Activated naive CD8-positive, alpha-beta T cell treated with anti-CD3 and anti-CD28 coated beads for 36 hours (primary cell): ENCODE measurements around the gene DTX3. TPM values are rescaled to one million over a fixed set of nuclear protein-coding genes. Genes with fewer than 3 reads are reported as not detected.
"Not testable (repeated sequence)": the region's sequence is repeated elsewhere in the genome, so short reads cannot be mapped to it uniquely, and the experiment has no call there.

Experiments
- DNase-seq: peaks from one replicate; pipeline ENCODE4 v3.0.0; 2021
- H3K27ac Mint-ChIP-seq: one replicate; pipeline ENCODE4 v1.8.0; 2022; ENCODE audit warnings: mild to moderate bottlenecking, moderate library complexity, mixed read lengths
- H3K27me3 Mint-ChIP-seq: one replicate; pipeline ENCODE4 v1.8.0; 2022; ENCODE audit warnings: mild to moderate bottlenecking, mixed read lengths
- H3K36me3 Mint-ChIP-seq: one replicate; pipeline ENCODE4 v1.8.0; 2021; ENCODE audit warnings: mild to moderate bottlenecking, mixed read lengths
- H3K4me1 Mint-ChIP-seq: one replicate; pipeline ENCODE4 v1.8.0; 2021; ENCODE audit warnings: mixed read lengths
- H3K4me3 Mint-ChIP-seq: one replicate; pipeline ENCODE4 v1.8.0; 2022; ENCODE audit warnings: mild to moderate bottlenecking, moderate library complexity, mixed read lengths
- H3K9me3 Mint-ChIP-seq: one replicate; pipeline ENCODE4 v1.8.0; 2022; ENCODE audit warnings: mixed read lengths
- total RNA-seq, 2 experiments: library from RNA; stranded (reverse); gene quantifications; one replicate each; pipeline ENCODE4 v1.2.3, GENCODE V29; 2021

The DTX3 gene
- total RNA-seq, 2 experiments from 2014 or later: 18.9 to 20.2 TPM

GRCh38 chr12:57626921-57627445 lies 22.4 kb downstream of the DTX3 start:
- H3K4me3 Mint-ChIP-seq: no peak overlapping the region
- H3K4me1 Mint-ChIP-seq: peaks cover 8% of the 10 kb centered on the region
- H3K27me3 Mint-ChIP-seq: peaks cover 92% of the 10 kb centered on the region
- no peak overlapping the region for H3K27ac Mint-ChIP-seq
- DNase-seq: no peak
- no peaks in the 10 kb centered on the region for H3K36me3 Mint-ChIP-seq
- H3K9me3 Mint-ChIP-seq: no peaks in the 10 kb centered on the region

- Mint-ChIP-seq H3K9me3 (no peaks in the 10 kb centered on the region), H3K36me3 (no peaks in the 10 kb centered on the region), H3K4me1 (peaks cover 5% of the 10 kb centered on the region), H3K27ac (no peak overlapping the region), H3K27me3 (peaks cover 89% of the 10 kb centered on the region), H3K4me3 (no peak overlapping the region)
- DNase-seq: peak; percentile 45
These were observed 23.1 kb downstream of the DTX3 start for GRCh38 chr12:57627501-57628279.

- Mint-ChIP-seq H3K27ac (no peak overlapping the region), H3K9me3 (no peaks in the 10 kb centered on the region), H3K36me3 (no peaks in the 10 kb centered on the region), H3K4me3 (no peak overlapping the region), H3K27me3 (peaks cover 86% of the 10 kb centered on the region), H3K4me1 (peaks cover 9% of the 10 kb centered on the region)
- DNase-seq: no peak
These were observed 23.9 kb downstream of the DTX3 start for GRCh38 chr12:57628280-57629191.

- Mint-ChIP-seq H3K36me3 (no peaks in the 10 kb centered on the region), H3K4me3 (no peak overlapping the region), H3K9me3 (no peaks in the 10 kb centered on the region), H3K27ac (no peak overlapping the region), H3K4me1 (peaks cover 9% of the 10 kb centered on the region), H3K27me3 (peaks cover 81% of the 10 kb centered on the region)
- DNase-seq: no peak
These were observed 25.4 kb downstream of the DTX3 start for GRCh38 chr12:57629897-57630471.

- Mint-ChIP-seq H3K4me1 (peaks cover 9% of the 10 kb centered on the region), H3K27me3 (peaks cover 80% of the 10 kb centered on the region), H3K4me3 (no peak overlapping the region), H3K9me3 (no peaks in the 10 kb centered on the region), H3K36me3 (no peaks in the 10 kb centered on the region), H3K27ac (no peak overlapping the region)
- no peak for DNase-seq
These were observed 26.3 kb downstream of the DTX3 start for GRCh38 chr12:57630891-57631433.

GRCh38 chr12:57631566-57632072 lies 27.0 kb downstream of the DTX3 start:
- peaks cover 9% of the 10 kb centered on the region for H3K4me1 Mint-ChIP-seq
- H3K27ac Mint-ChIP-seq: no peak overlapping the region
- H3K36me3 Mint-ChIP-seq: no peaks in the 10 kb centered on the region
- H3K9me3 Mint-ChIP-seq: no peaks in the 10 kb centered on the region
- peaks cover 73% of the 10 kb centered on the region for H3K27me3 Mint-ChIP-seq
- no peak overlapping the region for H3K4me3 Mint-ChIP-seq
- DNase-seq: no peak

GRCh38 chr12:57632073-57632957 lies 27.7 kb downstream of the DTX3 start:
- Mint-ChIP-seq H3K27ac (no peak overlapping the region), H3K9me3 (no peaks in the 10 kb centered on the region), H3K4me3 (peak overlapping the region; percentile 68), H3K36me3 (no peaks in the 10 kb centered on the region), H3K4me1 (peaks cover 7% of the 10 kb centered on the region), H3K27me3 (peaks cover 68% of the 10 kb centered on the region)
- DNase-seq: no peak

- peaks cover 7% of the 10 kb centered on the region for H3K4me1 Mint-ChIP-seq
- peak; percentile 79 for DNase-seq
- peaks cover 63% of the 10 kb centered on the region for H3K27me3 Mint-ChIP-seq
- H3K4me3 Mint-ChIP-seq: peak within 1 kb of the TSS; percentile 68
- no peaks in the 10 kb centered on the region for H3K9me3 Mint-ChIP-seq
- H3K27ac Mint-ChIP-seq: no peak within 1 kb of the TSS
- H3K36me3 Mint-ChIP-seq: no peaks in the 10 kb centered on the region
These were observed 28.6 kb downstream of the DTX3 start, which contains the start of gene B4GALNT1 for GRCh38 chr12:57632958-57633840. Gene B4GALNT1 (minus strand): TSS chr12:57633201. CDS start chr12:57632132, 1,069 bp downstream.

- peaks cover 44% of the 10 kb centered on the region for H3K27me3 Mint-ChIP-seq
- not testable (repeated sequence) for H3K4me3 Mint-ChIP-seq, H3K4me1 Mint-ChIP-seq, H3K9me3 Mint-ChIP-seq, H3K27ac Mint-ChIP-seq, H3K36me3 Mint-ChIP-seq, DNase-seq
These were observed 32.1 kb downstream of the DTX3 start for GRCh38 chr12:57636731-57637130.

- no peak for DNase-seq
- no peaks in the 10 kb centered on the region for H3K9me3 Mint-ChIP-seq
- H3K4me3 Mint-ChIP-seq: no peak overlapping the region
- H3K4me1 Mint-ChIP-seq: peaks cover 5% of the 10 kb centered on the region
- peaks cover 38% of the 10 kb centered on the region for H3K27me3 Mint-ChIP-seq
- no peaks in the 10 kb centered on the region for H3K36me3 Mint-ChIP-seq
- no peak overlapping the region for H3K27ac Mint-ChIP-seq
These were observed 32.7 kb downstream of the DTX3 start for GRCh38 chr12:57637364-57637763.

- DNase-seq: no peak
- Mint-ChIP-seq H3K4me1 (peaks cover 5% of the 10 kb centered on the region), H3K27me3 (peaks cover 37% of the 10 kb centered on the region), H3K4me3 (no peak overlapping the region), H3K27ac (no peak overlapping the region), H3K36me3 (no peaks in the 10 kb centered on the region), H3K9me3 (no peaks in the 10 kb centered on the region)
These were observed 33.5 kb downstream of the DTX3 start for GRCh38 chr12:57638096-57638495.

GRCh38 chr12:57640175-57641042 lies 35.8 kb downstream of the DTX3 start:
- Mint-ChIP-seq H3K27ac (no peak overlapping the region), H3K4me1 (no peaks in the 10 kb centered on the region), H3K36me3 (no peaks in the 10 kb centered on the region), H3K9me3 (peaks cover 1% of the 10 kb centered on the region), H3K4me3 (no peak overlapping the region), H3K27me3 (peaks cover 19% of the 10 kb centered on the region)
- DNase-seq: no peak
